Measurements from ENCODE around the gene WDR27.

The WDR27 gene

GRCh38 chr6:169675011-169675410 is 26.8 kb downstream of the WDR27 start:
- peaks cover 7% of the 10 kb centered on the region for H3K36me3 ChIP-seq (ENCODE audit: insufficient read depth, low read length)
- no peaks in the 10 kb centered on the region for H3K9me3 ChIP-seq (ENCODE audit: low read length)
- no peaks in the 10 kb centered on the region for H3K4me1 ChIP-seq (ENCODE audit: insufficient read depth, low read length)
- no peak overlapping the region for H3K27ac ChIP-seq (ENCODE audit: low read depth, low read length)
- no peak overlapping the region for H3K9ac ChIP-seq (ENCODE audit: low read length)
- H3K4me3 ChIP-seq (ENCODE audit: low read depth in 1 of 2, low read length in 2 of 2), result no peak overlapping the region
- H3K27me3 ChIP-seq (ENCODE audit: control insufficient read depth in 1 of 2, insufficient read depth in 2 of 2, low read length in 2 of 2), result no peaks in the 10 kb centered on the region

DNA sequence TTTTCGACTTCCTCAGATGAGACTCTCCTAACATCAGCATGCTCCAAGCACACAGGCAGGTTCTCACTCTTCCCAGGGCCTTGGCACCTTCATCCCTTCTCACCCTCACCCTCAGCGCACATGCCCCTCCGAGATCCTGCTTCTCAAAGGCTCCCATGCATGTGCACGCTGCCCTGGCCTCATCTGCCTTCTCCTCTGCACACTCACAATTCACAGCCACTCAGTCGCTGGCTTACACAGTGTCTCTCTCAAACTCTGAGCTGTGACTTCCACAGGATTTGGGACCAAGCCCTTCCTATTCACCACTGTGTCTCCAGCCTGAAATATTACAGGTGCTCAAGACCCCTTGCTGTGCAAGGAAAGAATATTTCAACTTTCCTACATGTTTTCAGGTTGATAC is 30.3 kb downstream of the WDR27 start:
- H3K9ac ChIP-seq (ENCODE audit: low read length), result no peak overlapping the region
- H3K27ac ChIP-seq (ENCODE audit: low read depth, low read length), result no peak overlapping the region
- no peaks in the 10 kb centered on the region for H3K27me3 ChIP-seq (ENCODE audit: control insufficient read depth in 1 of 2, insufficient read depth in 2 of 2, low read length in 2 of 2)
- peaks cover 11% of the 10 kb centered on the region for H3K36me3 ChIP-seq (ENCODE audit: insufficient read depth, low read length)
- H3K4me1 ChIP-seq (ENCODE audit: insufficient read depth, low read length), result no peaks in the 10 kb centered on the region
- no peak overlapping the region for H3K4me3 ChIP-seq (ENCODE audit: low read depth in 1 of 2, low read length in 2 of 2)
- no peaks in the 10 kb centered on the region for H3K9me3 ChIP-seq (ENCODE audit: low read length)

DNA sequence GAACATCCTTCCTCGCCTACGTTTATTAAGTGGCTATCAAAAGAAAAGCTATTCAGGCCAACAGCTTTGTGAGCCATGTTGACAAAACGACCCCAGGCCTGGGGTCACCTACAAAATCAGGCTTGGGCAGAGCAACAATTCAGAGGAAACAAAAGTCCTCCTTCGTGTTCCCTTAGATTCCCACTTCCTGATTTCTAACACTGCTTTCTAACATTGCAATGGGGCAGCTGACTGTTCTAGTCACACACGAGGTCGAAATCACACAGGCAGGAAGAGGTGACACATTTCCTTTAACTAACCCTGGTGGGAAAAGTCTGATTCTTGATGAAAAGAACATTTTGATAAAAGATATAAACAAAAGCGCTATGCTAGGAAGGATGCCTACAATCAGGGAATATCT is 31.9 kb downstream of the WDR27 start:
- no peak overlapping the region for H3K9ac ChIP-seq (ENCODE audit: low read length)
- H3K4me3 ChIP-seq (ENCODE audit: low read depth in 1 of 2, low read length in 2 of 2), result no peak overlapping the region
- H3K9me3 ChIP-seq (ENCODE audit: low read length), result no peaks in the 10 kb centered on the region
- peaks cover 20% of the 10 kb centered on the region for H3K36me3 ChIP-seq (ENCODE audit: insufficient read depth, low read length)
- no peaks in the 10 kb centered on the region for H3K27me3 ChIP-seq (ENCODE audit: control insufficient read depth in 1 of 2, insufficient read depth in 2 of 2, low read length in 2 of 2)
- H3K4me1 ChIP-seq (ENCODE audit: insufficient read depth, low read length), result no peaks in the 10 kb centered on the region
- H3K27ac ChIP-seq (ENCODE audit: low read depth, low read length), result no peak overlapping the region

DNA sequence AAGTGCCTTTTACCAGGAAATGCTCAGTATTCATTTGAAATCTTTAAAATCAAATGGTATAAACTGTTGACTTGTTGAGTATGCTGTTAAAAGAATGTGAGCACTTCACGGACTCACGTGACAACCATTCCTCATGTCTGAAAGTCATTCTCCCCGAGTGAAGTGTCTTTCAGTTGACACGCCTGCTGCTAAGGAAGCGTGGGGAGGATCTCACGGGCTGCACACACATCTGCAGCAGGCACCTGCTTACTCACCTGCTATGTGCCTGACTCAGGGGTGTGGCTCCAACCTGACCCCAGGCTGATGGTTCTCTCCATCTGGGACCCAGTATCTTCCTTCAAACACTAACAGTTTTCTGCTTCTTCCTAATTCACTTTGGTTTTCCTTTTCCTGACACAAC is 32.7 kb downstream of the WDR27 start:
- Histone ChIP-seq H3K4me3 (ENCODE audit: low read depth in 1 of 2, low read length in 2 of 2) (no peak overlapping the region), H3K27ac (ENCODE audit: low read depth, low read length) (no peak overlapping the region), H3K36me3 (ENCODE audit: insufficient read depth, low read length) (peaks cover 26% of the 10 kb centered on the region), H3K9ac (ENCODE audit: low read length) (no peak overlapping the region), H3K27me3 (ENCODE audit: control insufficient read depth in 1 of 2, insufficient read depth in 2 of 2, low read length in 2 of 2) (no peaks in the 10 kb centered on the region), H3K4me1 (ENCODE audit: insufficient read depth, low read length) (no peaks in the 10 kb centered on the region), H3K9me3 (ENCODE audit: low read length) (no peaks in the 10 kb centered on the region)

DNA sequence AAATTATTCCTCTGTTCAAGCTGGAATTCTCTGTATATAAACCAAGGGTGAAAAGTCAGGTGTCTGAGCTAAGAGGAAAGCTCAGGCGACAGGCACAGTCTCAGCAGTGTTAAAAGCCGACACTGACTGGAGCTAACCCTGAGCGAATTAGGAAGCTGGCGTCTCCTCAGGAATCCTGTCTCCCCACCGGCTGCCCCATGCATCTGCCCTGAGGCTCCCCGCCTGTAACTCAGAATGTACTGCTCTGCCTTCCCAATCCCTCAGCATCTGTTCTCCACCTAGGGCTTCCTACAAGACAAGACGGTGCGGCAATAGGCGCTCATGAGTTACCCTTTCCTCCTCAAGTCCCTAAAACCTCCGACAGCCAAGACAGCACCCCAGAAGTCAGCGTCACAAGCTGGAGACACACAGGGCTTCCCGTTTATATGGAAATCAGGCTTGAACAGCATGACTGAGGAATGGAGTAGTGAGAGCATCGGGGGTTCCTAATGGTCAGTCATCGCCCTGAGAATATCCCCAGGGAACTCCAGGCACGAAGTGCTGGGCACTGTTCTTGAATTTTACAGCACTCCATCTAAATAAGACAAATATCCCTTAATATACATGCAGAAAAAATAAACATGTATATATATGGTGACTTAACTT is 33.5 kb downstream of the WDR27 start:
- peaks cover 34% of the 10 kb centered on the region for H3K36me3 ChIP-seq (ENCODE audit: insufficient read depth, low read length)
- H3K9ac ChIP-seq (ENCODE audit: low read length), result no peak overlapping the region
- no peaks in the 10 kb centered on the region for H3K27me3 ChIP-seq (ENCODE audit: control insufficient read depth in 1 of 2, insufficient read depth in 2 of 2, low read length in 2 of 2)
- no peaks in the 10 kb centered on the region for H3K9me3 ChIP-seq (ENCODE audit: low read length)
- H3K4me1 ChIP-seq (ENCODE audit: insufficient read depth, low read length), result no peaks in the 10 kb centered on the region
- no peak overlapping the region for H3K4me3 ChIP-seq (ENCODE audit: low read depth in 1 of 2, low read length in 2 of 2)
- no peak overlapping the region for H3K27ac ChIP-seq (ENCODE audit: low read depth, low read length)

DNA sequence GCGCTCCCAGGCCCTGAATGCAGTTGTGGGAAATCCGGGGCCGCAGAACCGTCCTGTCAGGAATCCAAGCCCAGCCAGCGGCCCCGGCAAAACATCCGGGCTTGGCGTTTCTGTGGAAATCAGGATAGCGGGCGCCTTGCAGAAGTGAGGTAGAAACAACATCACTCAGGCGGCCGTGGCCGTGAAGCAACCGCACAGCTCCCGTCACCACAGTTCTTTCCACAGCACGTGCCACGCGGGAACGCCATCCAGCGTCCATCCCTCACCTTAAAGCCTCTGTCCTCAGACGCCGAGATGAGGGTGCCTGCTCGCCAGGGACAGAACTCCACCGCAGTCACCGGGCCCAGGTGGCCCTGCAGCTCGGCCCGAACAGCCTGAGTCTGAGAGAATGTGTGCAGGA is 34.1 kb downstream of the WDR27 start:
- Histone ChIP-seq H3K9me3 (ENCODE audit: low read length) (no peaks in the 10 kb centered on the region), H3K27me3 (ENCODE audit: control insufficient read depth in 1 of 2, insufficient read depth in 2 of 2, low read length in 2 of 2) (no peaks in the 10 kb centered on the region), H3K36me3 (ENCODE audit: insufficient read depth, low read length) (peaks cover 34% of the 10 kb centered on the region), H3K4me3 (ENCODE audit: low read depth in 1 of 2, low read length in 2 of 2) (no peak overlapping the region), H3K27ac (ENCODE audit: low read depth, low read length) (no peak overlapping the region), H3K4me1 (ENCODE audit: insufficient read depth, low read length) (no peaks in the 10 kb centered on the region), H3K9ac (ENCODE audit: low read length) (no peak overlapping the region)

- no peaks in the 10 kb centered on the region for H3K9me3 ChIP-seq (ENCODE audit: low read length)
- H3K9ac ChIP-seq (ENCODE audit: low read length), result no peak overlapping the region
- no peak overlapping the region for H3K4me3 ChIP-seq (ENCODE audit: low read depth in 1 of 2, low read length in 2 of 2)
- H3K27me3 ChIP-seq (ENCODE audit: control insufficient read depth in 1 of 2, insufficient read depth in 2 of 2, low read length in 2 of 2), result no peaks in the 10 kb centered on the region
- H3K4me1 ChIP-seq (ENCODE audit: insufficient read depth, low read length), result no peaks in the 10 kb centered on the region
- peaks cover 38% of the 10 kb centered on the region for H3K36me3 ChIP-seq (ENCODE audit: insufficient read depth, low read length)
- no peak overlapping the region for H3K27ac ChIP-seq (ENCODE audit: low read depth, low read length)
Observed at GRCh38 chr6:169666441-169666840, 35.4 kb downstream of the WDR27 start.

- Histone ChIP-seq H3K4me3 (ENCODE audit: low read depth in 1 of 2, low read length in 2 of 2) (no peak overlapping the region), H3K27me3 (ENCODE audit: control insufficient read depth in 1 of 2, insufficient read depth in 2 of 2, low read length in 2 of 2) (no peaks in the 10 kb centered on the region), H3K9ac (ENCODE audit: low read length) (no peak overlapping the region), H3K36me3 (ENCODE audit: insufficient read depth, low read length) (peaks cover 41% of the 10 kb centered on the region), H3K4me1 (ENCODE audit: insufficient read depth, low read length) (no peaks in the 10 kb centered on the region), H3K9me3 (ENCODE audit: low read length) (no peaks in the 10 kb centered on the region), H3K27ac (ENCODE audit: low read depth, low read length) (no peak overlapping the region)
Observed at GRCh38 chr6:169665289-169665688, 36.5 kb downstream of the WDR27 start.

GRCh38 chr6:169664227-169664626 is 37.6 kb downstream of the WDR27 start:
- H3K27ac ChIP-seq (ENCODE audit: low read depth, low read length), result no peak overlapping the region
- H3K9ac ChIP-seq (ENCODE audit: low read length), result no peak overlapping the region
- no peaks in the 10 kb centered on the region for H3K27me3 ChIP-seq (ENCODE audit: control insufficient read depth in 1 of 2, insufficient read depth in 2 of 2, low read length in 2 of 2)

DNA sequence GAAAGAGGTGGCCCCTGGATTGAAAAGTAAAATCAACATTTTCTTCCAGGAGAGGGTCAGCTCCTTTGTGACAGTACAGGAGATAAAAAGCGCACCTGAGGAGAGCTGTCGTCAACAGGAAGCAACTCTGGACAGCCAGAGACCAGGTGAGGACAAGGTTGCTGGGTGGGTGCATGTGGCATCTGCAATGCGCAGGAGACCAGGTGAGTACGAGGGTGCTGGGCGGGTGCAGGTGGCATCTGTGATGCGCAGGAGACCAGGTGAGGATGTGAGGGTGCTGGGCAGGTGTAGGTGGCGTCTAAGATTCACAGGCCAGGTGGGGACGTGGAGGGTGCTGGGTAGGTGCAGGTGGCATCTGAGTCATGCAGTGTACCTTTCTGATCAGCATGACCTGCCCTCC is 38.4 kb downstream of the WDR27 start:
- H3K4me3 ChIP-seq (ENCODE audit: low read depth in 1 of 2, low read length in 2 of 2), result no peak overlapping the region
- no peaks in the 10 kb centered on the region for H3K4me1 ChIP-seq (ENCODE audit: insufficient read depth, low read length)
- peaks cover 39% of the 10 kb centered on the region for H3K36me3 ChIP-seq (ENCODE audit: insufficient read depth, low read length)

More at GRCh38 chr6:169664227-169664626, 37.6 kb downstream of the WDR27 start:
- H3K4me3 ChIP-seq (ENCODE audit: low read depth in 1 of 2, low read length in 2 of 2), result no peak overlapping the region
- peaks cover 41% of the 10 kb centered on the region for H3K36me3 ChIP-seq (ENCODE audit: insufficient read depth, low read length)
- H3K9me3 ChIP-seq (ENCODE audit: low read length), result no peaks in the 10 kb centered on the region
- no peaks in the 10 kb centered on the region for H3K4me1 ChIP-seq (ENCODE audit: insufficient read depth, low read length)

GRCh38 chr6:169661391-169661756 is 40.5 kb downstream of the WDR27 start:
- Histone ChIP-seq H3K4me1 (ENCODE audit: insufficient read depth, low read length) (no peaks in the 10 kb centered on the region), H3K9ac (ENCODE audit: low read length) (no peak overlapping the region), H3K36me3 (ENCODE audit: insufficient read depth, low read length) (peaks cover 37% of the 10 kb centered on the region), H3K9me3 (ENCODE audit: low read length) (no peaks in the 10 kb centered on the region), H3K4me3 (ENCODE audit: low read depth in 1 of 2, low read length in 2 of 2) (no peak overlapping the region), H3K27ac (ENCODE audit: low read depth, low read length) (no peak overlapping the region), H3K27me3 (ENCODE audit: control insufficient read depth in 1 of 2, insufficient read depth in 2 of 2, low read length in 2 of 2) (no peaks in the 10 kb centered on the region)

More for the DNA sequence above, 38.4 kb downstream of the WDR27 start:
- Histone ChIP-seq H3K27me3 (ENCODE audit: control insufficient read depth in 1 of 2, insufficient read depth in 2 of 2, low read length in 2 of 2) (no peaks in the 10 kb centered on the region), H3K9me3 (ENCODE audit: low read length) (no peaks in the 10 kb centered on the region), H3K27ac (ENCODE audit: low read depth, low read length) (no peak overlapping the region), H3K9ac (ENCODE audit: low read length) (no peak overlapping the region)

DNA sequence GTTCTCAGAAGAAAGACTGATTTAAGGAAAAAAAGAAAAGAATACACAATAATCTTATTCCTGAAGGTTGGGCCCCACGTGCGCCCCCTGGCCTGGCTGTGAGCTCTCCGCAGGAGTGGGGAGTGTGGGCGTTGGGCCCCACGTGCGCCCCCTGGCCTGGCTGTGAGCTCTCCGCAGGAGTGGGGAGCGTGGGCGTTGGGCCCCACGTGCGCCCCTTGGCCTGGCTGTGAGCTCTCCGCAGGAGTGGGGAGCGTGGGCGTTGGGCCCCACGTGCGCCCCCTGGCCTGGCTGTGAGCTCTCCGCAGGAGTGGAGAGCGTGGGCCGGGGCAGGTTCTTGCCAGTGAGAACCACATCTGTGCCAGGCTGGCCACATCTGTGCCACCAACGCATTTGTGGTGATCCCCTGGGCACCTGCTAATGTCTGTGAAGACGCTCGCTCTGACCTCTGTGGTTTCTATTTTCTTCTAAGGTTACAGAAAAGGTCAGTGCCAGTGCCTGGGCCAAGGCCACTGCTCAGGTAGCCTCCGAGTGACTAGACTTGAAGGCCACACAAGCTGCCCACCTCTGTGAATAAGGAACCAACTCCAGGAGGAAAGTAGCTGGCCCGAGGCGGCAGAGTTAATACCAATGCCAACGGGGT is 41.0 kb downstream of the WDR27 start:
- H3K36me3 ChIP-seq (ENCODE audit: insufficient read depth, low read length), result peaks cover 37% of the 10 kb centered on the region

More for the DNA sequence above, 41.0 kb downstream of the WDR27 start:
- Histone ChIP-seq H3K27me3 (ENCODE audit: control insufficient read depth in 1 of 2, insufficient read depth in 2 of 2, low read length in 2 of 2) (no peaks in the 10 kb centered on the region), H3K9me3 (ENCODE audit: low read length) (no peaks in the 10 kb centered on the region), H3K9ac (ENCODE audit: low read length) (no peak overlapping the region), H3K4me1 (ENCODE audit: insufficient read depth, low read length) (no peaks in the 10 kb centered on the region), H3K27ac (ENCODE audit: low read depth, low read length) (no peak overlapping the region), H3K4me3 (ENCODE audit: low read depth in 1 of 2, low read length in 2 of 2) (no peak overlapping the region)
